ENCODE measurements around the gene MT1HL1. TPM values are rescaled to one million over a fixed set of nuclear protein-coding genes. Genes with fewer than 3 reads are reported as not detected.
"Not testable (repeated sequence)": the region's sequence is repeated elsewhere in the genome, so short reads cannot be mapped to it uniquely, and the experiment has no call there.

The MT1HL1 gene
- total RNA-seq, 1 donor from 2014 or later, result not detected

- TF ChIP-seq, protein P1, sequence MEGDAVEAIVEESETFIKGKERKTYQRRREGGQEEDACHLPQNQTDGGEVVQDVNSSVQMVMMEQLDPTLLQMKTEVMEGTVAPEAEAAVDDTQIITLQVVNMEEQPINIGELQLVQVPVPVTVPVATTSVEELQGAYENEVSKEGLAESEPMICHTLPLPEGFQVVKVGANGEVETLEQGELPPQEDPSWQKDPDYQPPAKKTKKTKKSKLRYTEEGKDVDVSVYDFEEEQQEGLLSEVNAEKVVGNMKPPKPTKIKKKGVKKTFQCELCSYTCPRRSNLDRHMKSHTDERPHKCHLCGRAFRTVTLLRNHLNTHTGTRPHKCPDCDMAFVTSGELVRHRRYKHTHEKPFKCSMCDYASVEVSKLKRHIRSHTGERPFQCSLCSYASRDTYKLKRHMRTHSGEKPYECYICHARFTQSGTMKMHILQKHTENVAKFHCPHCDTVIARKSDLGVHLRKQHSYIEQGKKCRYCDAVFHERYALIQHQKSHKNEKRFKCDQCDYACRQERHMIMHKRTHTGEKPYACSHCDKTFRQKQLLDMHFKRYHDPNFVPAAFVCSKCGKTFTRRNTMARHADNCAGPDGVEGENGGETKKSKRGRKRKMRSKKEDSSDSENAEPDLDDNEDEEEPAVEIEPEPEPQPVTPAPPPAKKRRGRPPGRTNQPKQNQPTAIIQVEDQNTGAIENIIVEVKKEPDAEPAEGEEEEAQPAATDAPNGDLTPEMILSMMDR (IDR thresholded peaks at IDR 0.05; ENCODE audit: insufficient read depth, low read length, severe bottlenecking), result no peak
- DNase-seq (ENCODE audit: low read depth) (no peak), FAIRE-seq (no peak)
- H3K27me3 ChIP-seq (ENCODE audit: control insufficient read depth, insufficient read depth, low read length), result no peaks in the 10 kb centered on the region
- H3K36me3 ChIP-seq (ENCODE audit: control insufficient read depth, insufficient read depth, low read length), result no peaks in the 10 kb centered on the region
- no peak overlapping the region for H3K4me3 ChIP-seq (ENCODE audit: low read depth, low read length)
Observed at GRCh38 chr1:236982380-236982779, 21.9 kb downstream of the MT1HL1 start.

GRCh38 chr1:236981431-236981830 lies 22.8 kb downstream of the MT1HL1 start:
- FAIRE-seq; H3K27me3 ChIP-seq (ENCODE audit: control insufficient read depth, insufficient read depth, low read length): not testable (repeated sequence)

DNA sequence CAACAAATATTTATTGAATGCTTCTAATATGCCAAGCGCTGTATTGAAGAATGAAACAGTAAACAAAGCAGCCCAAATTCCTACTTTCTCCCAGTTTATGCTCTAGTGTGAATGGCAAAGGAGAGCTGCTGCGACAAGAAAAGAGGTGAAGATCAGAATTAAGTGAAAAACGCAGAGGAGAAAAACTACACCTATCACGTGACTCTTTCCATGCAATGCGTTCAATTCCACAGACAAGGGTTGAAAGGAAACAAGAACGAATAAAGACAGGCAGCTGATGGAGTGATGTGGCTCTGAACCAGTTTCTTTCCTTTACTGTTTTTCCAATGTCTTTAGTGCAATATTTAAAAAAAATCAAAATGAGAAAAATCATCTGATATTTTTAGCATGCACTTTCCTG lies 23.6 kb downstream of the MT1HL1 start:
- no peaks in the 10 kb centered on the region for H3K27me3 ChIP-seq (ENCODE audit: control insufficient read depth, insufficient read depth, low read length)
- TF ChIP-seq, protein P1 (IDR thresholded peaks at IDR 0.05; ENCODE audit: insufficient read depth, low read length, severe bottlenecking), result no peak
- DNase-seq (ENCODE audit: low read depth) (no peak), FAIRE-seq (no peak)
- H3K4me3 ChIP-seq (ENCODE audit: low read depth, low read length), result no peak overlapping the region
- H3K36me3 ChIP-seq (ENCODE audit: control insufficient read depth, insufficient read depth, low read length), result no peaks in the 10 kb centered on the region

More at GRCh38 chr1:236981431-236981830, 22.8 kb downstream of the MT1HL1 start:
- H3K36me3 ChIP-seq (ENCODE audit: control insufficient read depth, insufficient read depth, low read length); H3K4me3 ChIP-seq (ENCODE audit: low read depth, low read length); DNase-seq (ENCODE audit: low read depth): not testable (repeated sequence)

GRCh38 chr1:236979149-236979900 lies 24.9 kb downstream of the MT1HL1 start:
- TF ChIP-seq, protein P1 (IDR thresholded peaks at IDR 0.05; ENCODE audit: insufficient read depth, low read length, severe bottlenecking), result no peak
- DNase-seq (ENCODE audit: low read depth), result no peak
- peak; percentile 32 for FAIRE-seq
- Histone ChIP-seq H3K36me3 (ENCODE audit: control insufficient read depth, insufficient read depth, low read length) (no peaks in the 10 kb centered on the region), H3K4me3 (ENCODE audit: low read depth, low read length) (no peak overlapping the region), H3K27me3 (ENCODE audit: control insufficient read depth, insufficient read depth, low read length) (no peaks in the 10 kb centered on the region)

- TF ChIP-seq, protein P1 (IDR thresholded peaks at IDR 0.05; ENCODE audit: insufficient read depth, low read length, severe bottlenecking), result no peak
- FAIRE-seq (no peak), DNase-seq (ENCODE audit: low read depth) (no peak)
- no peak overlapping the region for H3K4me3 ChIP-seq (ENCODE audit: low read depth, low read length)
- H3K27me3 ChIP-seq (ENCODE audit: control insufficient read depth, insufficient read depth, low read length), result no peaks in the 10 kb centered on the region
- H3K36me3 ChIP-seq (ENCODE audit: control insufficient read depth, insufficient read depth, low read length), result no peaks in the 10 kb centered on the region
Observed at GRCh38 chr1:236978740-236979139, 25.5 kb downstream of the MT1HL1 start.

- Histone ChIP-seq H3K27me3 (ENCODE audit: control insufficient read depth, insufficient read depth, low read length) (no peaks in the 10 kb centered on the region), H3K36me3 (ENCODE audit: control insufficient read depth, insufficient read depth, low read length) (no peaks in the 10 kb centered on the region), H3K4me3 (ENCODE audit: low read depth, low read length) (no peak overlapping the region)
- no peak for FAIRE-seq
- TF ChIP-seq, protein P1 (IDR thresholded peaks at IDR 0.05; ENCODE audit: insufficient read depth, low read length, severe bottlenecking), result no peak
- DNase-seq (ENCODE audit: low read depth), result no peak
Observed at GRCh38 chr1:236975461-236975860, 28.8 kb downstream of the MT1HL1 start.

DNA sequence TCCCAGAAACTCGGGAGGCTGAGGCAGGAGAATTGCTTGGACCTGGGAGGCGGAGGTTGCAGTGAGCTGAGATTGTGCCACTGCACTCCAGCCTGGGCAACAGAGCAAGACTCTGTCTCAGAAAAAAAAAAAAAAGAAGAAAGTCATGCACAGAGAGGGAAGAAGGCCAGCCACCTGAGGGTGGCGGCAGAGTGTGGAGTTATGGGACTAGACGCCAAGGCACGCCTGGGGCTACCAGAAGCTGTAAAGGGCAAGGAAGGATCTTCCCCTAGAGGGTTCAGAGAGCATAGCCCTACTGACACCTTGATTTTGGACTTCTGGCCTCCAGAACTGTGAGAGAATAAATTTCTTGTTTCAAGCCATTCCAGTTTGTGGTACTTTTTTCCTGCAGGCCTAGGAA lies 30.2 kb downstream of the MT1HL1 start:
- H3K36me3 ChIP-seq (ENCODE audit: control insufficient read depth, insufficient read depth, low read length); H3K27me3 ChIP-seq (ENCODE audit: control insufficient read depth, insufficient read depth, low read length); DNase-seq (ENCODE audit: low read depth); H3K4me3 ChIP-seq (ENCODE audit: low read depth, low read length): not testable (repeated sequence)
- peak; percentile 52 for FAIRE-seq
